ENCODE measurements around the gene ERO1A. TPM values are rescaled to one million over a fixed set of nuclear protein-coding genes. Genes with fewer than 3 reads are reported as not detected.

ERO1A gene
- polyA plus RNA-seq, 1 donor (not counting 4 experiments of a cell fraction or from before 2014, with no cell fraction given), result 131 TPM

DNA sequence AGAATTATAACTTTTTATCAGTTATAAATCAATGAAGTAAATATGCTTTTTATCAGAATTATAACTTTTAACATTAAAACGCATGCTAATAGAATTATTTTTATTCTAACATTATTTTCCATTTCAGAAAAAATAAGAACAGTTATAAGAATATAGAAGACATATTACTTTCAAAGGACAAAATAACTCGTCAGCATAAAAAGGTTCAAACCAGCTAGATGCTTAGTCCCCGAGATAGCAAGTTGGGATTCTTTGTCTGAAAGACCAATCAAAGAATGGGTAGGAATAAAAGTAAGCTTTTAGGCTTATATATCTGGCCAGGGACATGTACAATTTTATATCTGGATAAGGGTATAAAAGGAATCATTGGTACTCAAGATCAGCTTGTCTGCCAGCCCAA lies 76.8 kb downstream of the ERO1A start:
- TF ChIP-seq, protein P1, sequence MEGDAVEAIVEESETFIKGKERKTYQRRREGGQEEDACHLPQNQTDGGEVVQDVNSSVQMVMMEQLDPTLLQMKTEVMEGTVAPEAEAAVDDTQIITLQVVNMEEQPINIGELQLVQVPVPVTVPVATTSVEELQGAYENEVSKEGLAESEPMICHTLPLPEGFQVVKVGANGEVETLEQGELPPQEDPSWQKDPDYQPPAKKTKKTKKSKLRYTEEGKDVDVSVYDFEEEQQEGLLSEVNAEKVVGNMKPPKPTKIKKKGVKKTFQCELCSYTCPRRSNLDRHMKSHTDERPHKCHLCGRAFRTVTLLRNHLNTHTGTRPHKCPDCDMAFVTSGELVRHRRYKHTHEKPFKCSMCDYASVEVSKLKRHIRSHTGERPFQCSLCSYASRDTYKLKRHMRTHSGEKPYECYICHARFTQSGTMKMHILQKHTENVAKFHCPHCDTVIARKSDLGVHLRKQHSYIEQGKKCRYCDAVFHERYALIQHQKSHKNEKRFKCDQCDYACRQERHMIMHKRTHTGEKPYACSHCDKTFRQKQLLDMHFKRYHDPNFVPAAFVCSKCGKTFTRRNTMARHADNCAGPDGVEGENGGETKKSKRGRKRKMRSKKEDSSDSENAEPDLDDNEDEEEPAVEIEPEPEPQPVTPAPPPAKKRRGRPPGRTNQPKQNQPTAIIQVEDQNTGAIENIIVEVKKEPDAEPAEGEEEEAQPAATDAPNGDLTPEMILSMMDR (optimal IDR thresholded peaks at IDR 0.05 in 1 of 3, IDR thresholded peaks at IDR 0.05 in 1 of 3, conservative IDR thresholded peaks at IDR 0.05 in 1 of 3; ENCODE audit: extremely low read depth in 1 of 3, insufficient read depth in 2 of 3, low read length in 3 of 3), result no peak
- no peak for TF ChIP-seq EZH2 (IDR thresholded peaks at IDR 0.05; ENCODE audit: low read length)
- Histone ChIP-seq H3K27ac (ENCODE audit: control insufficient read depth, insufficient read depth, low read length) (no peak overlapping the region), H3K4me1 (ENCODE audit: control insufficient read depth, extremely low read depth, insufficient read depth, low read length) (no peaks in the 10 kb centered on the region), H3K4me2 (ENCODE audit: control insufficient read depth, extremely low read depth, insufficient read depth, low read depth, low read length) (no peak overlapping the region), H3K9me1 (ENCODE audit: control insufficient read depth, extremely low read depth, insufficient read depth, low read length) (no peaks in the 10 kb centered on the region), H2AFZ (ENCODE audit: control insufficient read depth, low read length) (no peak overlapping the region), H3K36me3 (ENCODE audit: control insufficient read depth in 2 of 2, extremely low read depth in 1 of 2, insufficient read depth in 2 of 2, low read length in 2 of 2) (no peaks in the 10 kb centered on the region), H4K20me1 (ENCODE audit: control insufficient read depth, extremely low read depth, insufficient read depth, low read length) (no peaks in the 10 kb centered on the region), H3K9ac (ENCODE audit: control insufficient read depth, extremely low read depth, insufficient read depth, low read length) (no peak overlapping the region), H3K9me3 (ENCODE audit: control insufficient read depth, low read depth, low read length) (no peaks in the 10 kb centered on the region), H3K27me3 (ENCODE audit: control insufficient read depth, extremely low read depth, insufficient read depth, low read length) (no peaks in the 10 kb centered on the region), H3K4me3 (ENCODE audit: control insufficient read depth in 2 of 3, extremely low read depth in 1 of 3, insufficient read depth in 2 of 3, low read depth in 1 of 3, low read length in 3 of 3) (no peak overlapping the region), H3K79me2 (ENCODE audit: control insufficient read depth, insufficient read depth, low read length) (no peaks in the 10 kb centered on the region)
- no peak for FAIRE-seq
- DNase-seq (ENCODE audit: low read depth, low spot score), result no peak
- dilution Hi-C loops (cut with MboI; ENCODE audit: extremely low pct_ligation_motif_present, low sequenced_read_pairs), result no loop called here

DNA sequence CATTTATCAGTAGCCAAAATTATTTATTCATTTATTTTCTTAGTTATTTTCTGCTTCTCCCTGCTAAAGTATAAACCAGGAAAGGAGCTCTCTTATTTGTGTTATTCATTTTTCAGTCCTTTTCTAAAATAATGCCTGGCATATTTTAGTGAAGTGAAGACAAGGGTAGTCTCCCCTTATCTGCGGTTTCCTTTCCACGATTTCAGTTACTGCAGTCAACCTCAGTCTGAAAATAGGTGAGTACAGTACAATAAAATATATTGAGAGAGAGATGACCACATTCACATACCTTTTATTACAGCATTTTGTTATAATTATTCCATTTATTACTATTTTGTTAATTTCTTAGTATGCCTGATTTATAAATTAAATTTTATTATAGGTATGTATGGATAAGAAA lies 85.2 kb downstream of the ERO1A start:
- Histone ChIP-seq H3K36me3 (ENCODE audit: control insufficient read depth in 2 of 2, extremely low read depth in 1 of 2, insufficient read depth in 2 of 2, low read length in 2 of 2) (no peaks in the 10 kb centered on the region), H3K27ac (ENCODE audit: control insufficient read depth, insufficient read depth, low read length) (no peak overlapping the region), H3K9me3 (ENCODE audit: control insufficient read depth, low read depth, low read length) (no peaks in the 10 kb centered on the region), H3K4me1 (ENCODE audit: control insufficient read depth, extremely low read depth, insufficient read depth, low read length) (no peaks in the 10 kb centered on the region), H3K9me1 (ENCODE audit: control insufficient read depth, extremely low read depth, insufficient read depth, low read length) (no peaks in the 10 kb centered on the region), H3K79me2 (ENCODE audit: control insufficient read depth, insufficient read depth, low read length) (no peaks in the 10 kb centered on the region), H3K4me3 (ENCODE audit: control insufficient read depth in 2 of 3, extremely low read depth in 1 of 3, insufficient read depth in 2 of 3, low read depth in 1 of 3, low read length in 3 of 3) (no peak overlapping the region), H3K9ac (ENCODE audit: control insufficient read depth, extremely low read depth, insufficient read depth, low read length) (no peak overlapping the region), H4K20me1 (ENCODE audit: control insufficient read depth, extremely low read depth, insufficient read depth, low read length) (no peaks in the 10 kb centered on the region), H2AFZ (ENCODE audit: control insufficient read depth, low read length) (no peak overlapping the region), H3K4me2 (ENCODE audit: control insufficient read depth, extremely low read depth, insufficient read depth, low read depth, low read length) (no peak overlapping the region), H3K27me3 (ENCODE audit: control insufficient read depth, extremely low read depth, insufficient read depth, low read length) (no peaks in the 10 kb centered on the region)
- no peak for TF ChIP-seq EZH2 (IDR thresholded peaks at IDR 0.05; ENCODE audit: low read length)
- TF ChIP-seq, protein P1 (optimal IDR thresholded peaks at IDR 0.05 in 1 of 3, IDR thresholded peaks at IDR 0.05 in 1 of 3, conservative IDR thresholded peaks at IDR 0.05 in 1 of 3; ENCODE audit: extremely low read depth in 1 of 3, insufficient read depth in 2 of 3, low read length in 3 of 3), result no peak
- no peak for FAIRE-seq
- no peak for DNase-seq (ENCODE audit: low read depth, low spot score)
- dilution Hi-C loops (cut with MboI; ENCODE audit: extremely low pct_ligation_motif_present, low sequenced_read_pairs), result no loop called here
